T-helper 17 cell (primary cell): ENCODE results near the gene CFAP210. TPM values are rescaled to one million over a fixed set of nuclear protein-coding genes. Genes with fewer than 3 reads are reported as not detected.

ENCODE experiments used
- ATAC-seq: fragments of 150-1000 bp; cut with Tn5 transposase; 2 replicates; pipeline ENCODE4 v1.10.0; 2021; ENCODE audit warnings: mild to moderate bottlenecking, moderate library complexity
- DNase-seq, 3 donors: peaks; one replicate each; pipeline versions ENCODE4 v3.0.0 to v3.0.0-alpha.2; 2020 to 2021
- H3K9me3 ChIP-seq: one replicate; pipeline ENCODE4 v1.7.0; 2013; ENCODE audit warnings: low read length, mild to moderate bottlenecking; ENCODE audit not compliant: control insufficient read depth, poor library complexity, severe bottlenecking
- H3K27ac Mint-ChIP-seq: one replicate; pipeline ENCODE4 v1.8.0; 2022; ENCODE audit warnings: mild to moderate bottlenecking, moderate library complexity, mixed read lengths
- H3K27me3 Mint-ChIP-seq: one replicate; pipeline ENCODE4 v1.8.0; 2022; ENCODE audit warnings: mixed read lengths
- H3K36me3 Mint-ChIP-seq: one replicate; pipeline ENCODE4 v1.8.0; 2022; ENCODE audit warnings: low read depth, mixed read lengths
- H3K4me1 Mint-ChIP-seq: one replicate; pipeline ENCODE4 v1.8.0; 2022; ENCODE audit warnings: mild to moderate bottlenecking, mixed read lengths
- H3K4me3 Mint-ChIP-seq: one replicate; pipeline ENCODE4 v1.8.0; 2022; ENCODE audit warnings: mild to moderate bottlenecking, moderate library complexity, mixed read lengths
- total RNA-seq, 4 donors: library from RNA in 2 of 4; stranded (reverse) in 2 of 4; gene quantifications; one replicate each; pipeline ENCODE4 v1.2.3 and lab custom pipeline; 2022 to 2026

Gene CFAP210
- total RNA-seq, 2 donors from 2014 or later = 1.6 to 3.7 TPM

DNA sequence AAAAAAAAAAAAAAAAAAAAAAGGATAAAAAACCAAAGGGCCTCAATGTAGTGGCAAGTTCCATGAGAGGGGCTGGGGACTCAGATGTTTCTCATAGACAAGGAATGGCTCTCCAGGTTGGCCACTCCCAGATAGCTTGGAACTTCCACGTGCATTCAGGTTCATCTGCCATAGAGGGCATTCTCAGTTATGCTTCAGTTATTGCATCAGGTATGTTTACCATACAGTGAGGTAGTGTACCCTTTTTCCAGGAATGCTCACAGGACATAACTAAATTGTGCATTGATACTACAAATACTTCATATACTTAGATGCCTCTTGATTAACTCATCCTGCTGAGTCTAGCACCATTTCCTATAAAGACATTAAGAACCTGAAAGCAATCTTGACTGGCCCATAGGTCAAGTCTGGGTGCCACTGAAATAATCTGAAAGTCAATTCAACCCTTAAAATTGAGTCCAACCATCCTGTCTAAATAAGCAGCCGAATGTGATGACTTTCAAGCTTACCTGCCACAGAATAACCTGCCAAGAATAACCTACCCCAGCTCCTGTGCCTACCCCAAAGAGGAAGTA, 24.8 kb upstream of the CFAP210 start:
- no peak for DNase-seq
- no peak for ATAC-seq
- H3K27me3 Mint-ChIP-seq = peaks cover 7% of the 10 kb centered on the region

DNA sequence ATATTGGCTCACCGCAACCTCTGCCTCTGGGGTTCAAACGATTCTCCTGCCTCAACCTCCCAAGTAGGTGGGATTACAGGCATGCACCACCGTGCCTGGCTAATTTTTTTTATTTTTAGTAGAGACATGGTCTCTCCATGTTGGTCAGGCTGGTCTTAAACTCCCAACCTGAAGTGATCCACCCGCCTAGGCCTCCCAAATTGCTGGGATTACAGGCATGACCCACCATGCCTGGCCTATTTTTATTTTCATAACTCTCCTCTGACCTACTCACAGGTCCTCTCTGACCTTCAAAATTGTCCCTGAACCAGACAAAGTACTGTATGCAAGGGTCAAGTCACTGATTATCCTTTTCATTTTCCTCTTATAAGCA, 23.5 kb upstream of the CFAP210 start:
- H3K36me3 Mint-ChIP-seq = no peaks in the 10 kb centered on the region
- no peaks in the 10 kb centered on the region for H3K27me3 Mint-ChIP-seq
- ATAC-seq = no peak
- H3K27ac Mint-ChIP-seq = no peak overlapping the region
- no peaks in the 10 kb centered on the region for H3K4me1 Mint-ChIP-seq
- H3K9me3 ChIP-seq = no peaks in the 10 kb centered on the region
- DNase-seq = no peak
- no peak overlapping the region for H3K4me3 Mint-ChIP-seq

More for the DNA sequence above, 24.8 kb upstream of the CFAP210 start:
- Mint-ChIP-seq H3K4me3 (no peak overlapping the region), H3K4me1 (no peaks in the 10 kb centered on the region), H3K27ac (no peak overlapping the region), H3K36me3 (no peaks in the 10 kb centered on the region)
- H3K9me3 ChIP-seq = no peaks in the 10 kb centered on the region

DNA sequence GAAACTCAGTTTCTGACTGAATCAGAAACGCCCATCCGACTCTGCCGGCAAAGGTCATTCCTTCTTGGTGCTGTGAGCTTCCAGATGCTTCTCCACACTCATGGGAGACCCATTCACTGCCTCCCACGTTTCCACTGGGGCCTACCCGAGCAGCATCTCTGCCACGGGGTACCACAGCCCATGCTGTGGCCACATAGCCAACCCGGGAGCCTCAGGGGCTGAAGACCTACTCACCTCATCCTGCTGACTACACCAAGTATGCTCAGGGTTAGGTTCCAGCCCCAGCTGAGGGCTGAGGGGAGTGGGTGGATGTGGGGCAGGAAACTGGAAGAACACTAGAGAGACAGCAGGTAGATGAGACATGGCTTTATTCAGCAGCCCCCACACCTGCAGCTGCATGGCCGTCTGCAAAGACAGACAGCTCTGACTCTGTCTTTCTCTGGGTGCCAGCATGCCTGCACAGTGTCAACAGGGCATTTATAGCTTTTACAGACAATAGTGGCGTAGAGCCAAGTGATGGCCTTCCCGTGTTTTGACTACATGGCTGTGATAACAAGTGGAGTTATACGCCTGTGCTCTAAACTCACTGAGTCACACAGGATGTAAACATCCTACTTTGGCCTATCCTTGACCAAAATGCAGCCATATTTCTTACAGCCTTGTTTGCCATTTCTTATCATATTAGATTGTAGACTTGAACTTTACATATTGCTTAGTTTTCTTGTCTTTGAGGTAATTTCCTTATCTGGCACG, 22.9 kb upstream of the CFAP210 start:
- DNase-seq (no peak), ATAC-seq (no peak)
- Mint-ChIP-seq H3K27ac (no peak overlapping the region), H3K4me3 (no peak overlapping the region), H3K4me1 (no peaks in the 10 kb centered on the region), H3K36me3 (no peaks in the 10 kb centered on the region), H3K27me3 (no peaks in the 10 kb centered on the region)
- H3K9me3 ChIP-seq = no peaks in the 10 kb centered on the region

DNA sequence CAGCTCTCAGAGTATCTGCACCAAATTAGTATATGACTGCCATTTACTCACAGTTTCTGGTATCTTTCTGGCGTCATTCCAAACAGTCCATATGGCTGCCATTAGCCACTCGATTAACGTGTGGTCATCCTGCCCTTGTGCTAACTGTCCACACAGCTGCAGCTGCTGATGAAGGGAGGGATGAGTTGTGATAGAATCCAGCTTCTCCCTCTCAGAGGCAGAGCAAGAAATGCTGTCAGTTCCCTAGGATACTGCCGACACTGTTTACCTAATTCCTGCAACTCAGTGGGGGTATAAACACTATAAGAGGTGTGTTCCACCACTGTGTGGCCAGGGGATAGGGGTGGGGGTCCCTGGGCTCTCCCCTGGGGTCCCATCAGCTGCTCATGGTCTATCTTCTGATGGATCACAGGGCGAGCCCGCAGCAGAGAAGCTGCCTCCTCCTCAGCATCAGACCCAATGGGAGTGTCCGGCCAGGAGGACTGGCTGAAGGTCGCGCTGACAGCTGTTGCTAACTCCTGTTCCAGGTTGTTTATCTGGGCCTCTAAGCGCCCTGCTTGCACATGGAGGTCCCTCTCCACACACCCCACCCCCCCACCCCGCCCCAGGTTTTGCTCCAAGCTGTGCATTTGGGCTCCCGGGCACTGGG, 22.2 kb upstream of the CFAP210 start:
- DNase-seq = no peak
- no peak for ATAC-seq
- Mint-ChIP-seq H3K4me1 (no peaks in the 10 kb centered on the region), H3K4me3 (no peak overlapping the region), H3K36me3 (no peaks in the 10 kb centered on the region), H3K27ac (no peak overlapping the region), H3K27me3 (no peaks in the 10 kb centered on the region)
- no peaks in the 10 kb centered on the region for H3K9me3 ChIP-seq

DNA sequence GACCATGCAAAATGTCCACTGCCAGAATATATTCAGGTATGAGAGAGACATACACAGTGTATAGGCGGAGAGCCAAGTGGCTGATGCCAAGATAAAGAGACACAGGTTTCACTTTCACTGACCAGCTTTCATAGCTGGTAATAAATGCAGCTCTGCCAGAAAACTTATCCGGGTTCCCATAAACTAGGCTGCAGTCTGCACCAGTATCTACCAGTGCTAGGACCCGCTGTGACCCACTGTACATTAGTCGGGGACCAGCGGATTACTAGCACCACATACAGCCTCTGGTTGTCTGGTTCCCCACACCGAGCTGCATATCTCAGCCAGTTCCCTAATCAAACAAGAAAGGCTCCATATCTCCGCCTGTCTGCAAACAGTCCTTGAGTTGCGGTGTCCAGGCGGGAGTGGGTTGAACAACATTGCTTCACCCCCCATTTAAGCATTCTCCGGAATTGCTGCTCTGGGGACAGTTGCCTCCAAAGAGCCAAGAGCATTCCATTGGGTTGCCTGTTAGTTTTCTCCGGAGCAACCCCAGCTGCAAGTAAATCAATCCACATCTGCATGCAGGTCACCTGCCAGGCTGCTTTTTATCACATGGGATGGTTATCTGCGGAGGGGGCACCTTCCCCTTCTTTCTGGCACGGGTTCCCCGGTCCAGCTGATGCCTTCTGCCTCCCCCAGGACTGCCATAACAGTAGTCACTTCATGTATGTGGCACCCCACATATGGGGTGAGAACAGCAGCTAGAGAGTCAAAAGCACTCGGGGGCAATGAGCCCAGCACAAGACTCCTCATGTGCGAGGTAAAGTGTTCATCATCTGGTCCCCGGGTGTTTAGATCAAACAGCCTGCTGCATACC, 21.4 kb upstream of the CFAP210 start:
- H3K4me3 Mint-ChIP-seq = no peak overlapping the region
- no peak overlapping the region for H3K27ac Mint-ChIP-seq
- no peak for ATAC-seq
- H3K36me3 Mint-ChIP-seq = no peaks in the 10 kb centered on the region
- H3K27me3 Mint-ChIP-seq = no peaks in the 10 kb centered on the region
- H3K4me1 Mint-ChIP-seq = no peaks in the 10 kb centered on the region
- H3K9me3 ChIP-seq = no peaks in the 10 kb centered on the region
- no peak for DNase-seq

DNA sequence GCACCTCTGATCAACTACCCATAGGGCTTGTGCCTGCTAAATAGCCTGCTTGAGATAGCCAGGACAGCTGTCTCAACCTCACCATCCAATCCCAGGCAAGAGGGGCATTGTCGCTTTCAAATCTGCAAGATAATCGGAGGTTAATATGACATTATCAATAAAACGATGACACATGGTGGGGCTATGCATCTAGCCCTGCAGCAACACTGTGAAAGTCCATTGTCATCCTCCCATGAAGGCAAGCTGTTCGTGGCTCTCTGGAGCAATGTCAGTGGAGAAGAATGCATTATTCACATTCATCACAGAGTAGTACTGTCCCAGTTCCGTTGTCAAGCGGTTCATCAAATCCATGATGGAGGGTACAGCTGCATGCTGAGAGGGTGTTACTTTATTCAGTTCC, 20.5 kb upstream of the CFAP210 start:
- H3K36me3 Mint-ChIP-seq = no peaks in the 10 kb centered on the region
- H3K27me3 Mint-ChIP-seq = no peaks in the 10 kb centered on the region
- H3K27ac Mint-ChIP-seq = no peak overlapping the region
- DNase-seq (no peak), ATAC-seq (no peak)
- H3K4me3 Mint-ChIP-seq = no peak overlapping the region
- no peaks in the 10 kb centered on the region for H3K4me1 Mint-ChIP-seq
- H3K9me3 ChIP-seq = no peaks in the 10 kb centered on the region

DNA sequence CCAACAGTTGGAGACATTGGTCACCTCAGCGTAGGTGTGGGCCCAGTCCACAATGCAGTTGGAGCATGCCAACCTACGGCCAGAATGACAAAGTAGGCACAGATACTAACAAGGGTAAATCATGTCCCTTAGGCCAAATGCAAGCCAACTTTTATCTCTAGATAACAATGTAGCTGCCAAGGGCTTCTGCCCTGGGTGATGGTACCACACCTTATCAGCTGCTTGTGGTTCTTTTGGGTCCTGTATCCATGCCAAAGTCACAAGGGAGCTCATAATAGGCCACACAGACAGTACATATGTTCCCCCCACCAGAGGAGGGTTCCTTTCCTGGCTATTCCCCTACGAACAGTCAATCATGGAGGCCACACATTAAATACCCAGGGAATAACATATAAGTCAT, 19.1 kb upstream of the CFAP210 start:
- no peaks in the 10 kb centered on the region for H3K27me3 Mint-ChIP-seq
- H3K36me3 Mint-ChIP-seq = no peaks in the 10 kb centered on the region
- no peak overlapping the region for H3K27ac Mint-ChIP-seq
- no peaks in the 10 kb centered on the region for H3K4me1 Mint-ChIP-seq
- ATAC-seq = no peak
- no peak overlapping the region for H3K4me3 Mint-ChIP-seq
- H3K9me3 ChIP-seq = no peaks in the 10 kb centered on the region
- no peak for DNase-seq

DNA sequence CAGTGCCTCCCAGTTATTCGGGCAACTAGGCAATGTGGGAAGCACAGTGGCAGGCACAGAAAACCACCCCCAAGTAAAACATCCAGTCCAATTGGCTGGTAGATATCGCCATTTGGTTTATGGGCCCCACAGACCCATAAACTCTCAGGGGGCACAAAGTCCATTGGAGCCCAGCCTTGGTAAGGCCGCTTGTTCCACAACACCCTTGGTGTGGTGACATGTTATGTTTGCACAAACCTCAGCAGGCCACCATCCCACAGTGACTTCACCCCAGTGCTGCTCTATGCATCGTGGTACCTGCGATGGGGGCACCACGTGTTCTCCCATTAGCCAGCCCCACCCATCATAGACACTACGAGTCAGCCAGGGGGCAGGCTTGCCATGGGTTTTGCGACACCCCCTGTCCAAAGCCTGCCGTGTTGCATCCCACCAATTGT, 18.6 kb upstream of the CFAP210 start:
- DNase-seq (no peak), ATAC-seq (no peak)
- peaks cover under 1% of the 10 kb centered on the region for H3K36me3 Mint-ChIP-seq
- no peaks in the 10 kb centered on the region for H3K4me1 Mint-ChIP-seq
- H3K4me3 Mint-ChIP-seq = no peak overlapping the region
- no peak overlapping the region for H3K27ac Mint-ChIP-seq
- no peaks in the 10 kb centered on the region for H3K9me3 ChIP-seq
- H3K27me3 Mint-ChIP-seq = no peaks in the 10 kb centered on the region

DNA sequence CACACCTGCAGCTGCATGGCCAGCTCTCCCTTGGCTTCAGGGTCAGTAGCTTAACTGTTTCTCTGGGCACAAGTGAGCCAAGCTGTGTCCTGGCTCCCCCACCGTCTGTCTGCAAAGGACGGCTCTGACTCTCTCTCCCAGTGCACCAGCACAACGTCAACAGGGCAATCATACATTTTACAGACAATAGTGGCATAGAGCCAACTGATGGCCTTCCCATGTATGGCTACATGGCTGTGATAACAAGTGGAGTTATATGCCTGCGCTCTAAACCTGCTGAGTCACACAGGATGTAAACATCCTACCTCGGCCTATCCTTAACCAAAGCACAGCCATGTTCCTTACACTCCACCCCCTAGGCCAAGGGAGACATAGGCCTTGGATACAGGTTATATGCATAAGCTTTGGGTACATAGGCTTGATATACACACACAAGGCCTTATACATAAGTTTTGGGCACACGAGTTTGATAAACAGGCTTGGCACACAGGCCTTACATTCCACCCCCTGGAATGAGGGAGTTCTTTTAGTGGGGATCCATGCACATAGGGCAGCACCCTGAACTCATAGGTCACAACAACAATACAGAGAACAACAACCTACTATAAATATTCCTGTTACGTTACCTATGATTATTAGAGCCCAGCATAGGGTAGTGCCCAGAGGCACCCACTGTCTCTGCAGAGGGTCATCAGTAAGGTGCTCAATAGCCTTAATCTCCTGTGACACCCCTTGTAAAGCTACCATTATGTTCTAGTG, 17.7 kb upstream of the CFAP210 start:
- Mint-ChIP-seq H3K27ac (no peak overlapping the region), H3K36me3 (peaks cover 2% of the 10 kb centered on the region), H3K4me3 (no peak overlapping the region), H3K4me1 (no peaks in the 10 kb centered on the region), H3K27me3 (no peaks in the 10 kb centered on the region)
- ATAC-seq (no peak), DNase-seq (no peak)
- H3K9me3 ChIP-seq = no peaks in the 10 kb centered on the region

DNA sequence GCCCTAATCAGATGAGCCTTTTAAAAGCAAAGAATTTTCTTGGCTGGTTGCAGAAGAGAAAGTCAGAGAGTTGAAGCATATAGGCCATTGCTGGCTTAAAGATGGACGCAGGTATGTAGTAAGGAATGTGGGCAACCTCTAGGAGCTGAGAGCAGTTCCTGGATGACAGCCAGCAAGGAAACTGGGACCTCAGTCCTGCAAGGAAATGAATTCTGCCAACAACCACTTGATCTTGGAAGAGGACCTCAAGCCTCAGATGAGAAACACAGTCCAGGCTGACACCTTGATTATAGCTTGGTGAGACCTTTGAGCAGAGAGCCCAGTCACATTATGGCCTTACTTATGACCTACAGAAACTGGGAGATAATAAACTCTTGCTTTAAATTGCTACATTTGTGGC, 15.8 kb upstream of the CFAP210 start:
- H3K9me3 ChIP-seq = no peaks in the 10 kb centered on the region
- Mint-ChIP-seq H3K27me3 (no peaks in the 10 kb centered on the region), H3K4me1 (no peaks in the 10 kb centered on the region), H3K27ac (no peak overlapping the region), H3K36me3 (peaks cover 2% of the 10 kb centered on the region), H3K4me3 (no peak overlapping the region)
- no peak for DNase-seq
- ATAC-seq = no peak

DNA sequence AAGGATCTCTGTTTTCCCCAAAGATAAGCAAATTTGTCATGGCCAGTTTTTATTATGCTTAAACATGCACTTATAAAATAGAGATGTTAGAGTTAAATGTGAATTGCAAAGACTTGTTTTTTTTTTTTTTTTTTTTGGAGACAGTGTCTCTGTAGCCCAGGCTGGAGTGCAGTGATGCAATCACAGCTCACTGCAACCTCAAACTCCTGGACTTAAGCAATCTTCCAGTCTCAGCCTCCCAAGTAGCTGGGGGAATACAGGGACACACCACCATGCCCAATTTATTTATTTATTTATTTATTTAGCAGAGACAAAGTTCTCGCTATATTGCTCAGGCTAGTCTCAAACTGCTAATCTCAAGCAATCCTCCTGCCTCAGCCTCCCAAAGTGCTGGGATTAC, 15.1 kb upstream of the CFAP210 start:
- no peak overlapping the region for H3K27ac Mint-ChIP-seq
- peaks cover 2% of the 10 kb centered on the region for H3K36me3 Mint-ChIP-seq
- ATAC-seq (no peak), DNase-seq (no peak)
- H3K4me1 Mint-ChIP-seq = no peaks in the 10 kb centered on the region
- H3K9me3 ChIP-seq = no peaks in the 10 kb centered on the region
- H3K27me3 Mint-ChIP-seq = no peaks in the 10 kb centered on the region
- H3K4me3 Mint-ChIP-seq = no peak overlapping the region

DNA sequence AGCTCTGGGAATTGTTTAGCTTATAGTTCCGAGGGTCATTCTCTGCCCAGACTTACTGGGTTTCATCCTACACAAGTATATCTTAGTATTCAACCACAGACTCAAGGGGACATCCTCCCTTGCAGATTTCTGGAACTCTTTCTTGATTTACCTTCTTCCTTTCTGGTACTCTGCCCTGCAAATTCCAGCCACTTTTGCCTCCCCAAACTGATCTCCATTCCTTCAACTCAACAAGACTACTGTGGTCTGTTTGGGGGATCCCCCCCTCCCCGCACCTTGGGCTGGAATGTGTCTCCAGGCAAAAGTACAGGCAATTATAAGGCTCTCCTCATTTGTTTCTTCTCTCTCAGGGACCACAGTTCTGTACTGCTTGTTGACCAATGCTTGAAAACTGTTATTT, 13.4 kb upstream of the CFAP210 start:
- H3K27me3 Mint-ChIP-seq = no peaks in the 10 kb centered on the region
- H3K4me1 Mint-ChIP-seq = no peaks in the 10 kb centered on the region
- no peaks in the 10 kb centered on the region for H3K9me3 ChIP-seq
- DNase-seq (no peak), ATAC-seq (no peak)
- no peak overlapping the region for H3K27ac Mint-ChIP-seq
- H3K36me3 Mint-ChIP-seq = peaks cover 2% of the 10 kb centered on the region
- H3K4me3 Mint-ChIP-seq = no peak overlapping the region

DNA sequence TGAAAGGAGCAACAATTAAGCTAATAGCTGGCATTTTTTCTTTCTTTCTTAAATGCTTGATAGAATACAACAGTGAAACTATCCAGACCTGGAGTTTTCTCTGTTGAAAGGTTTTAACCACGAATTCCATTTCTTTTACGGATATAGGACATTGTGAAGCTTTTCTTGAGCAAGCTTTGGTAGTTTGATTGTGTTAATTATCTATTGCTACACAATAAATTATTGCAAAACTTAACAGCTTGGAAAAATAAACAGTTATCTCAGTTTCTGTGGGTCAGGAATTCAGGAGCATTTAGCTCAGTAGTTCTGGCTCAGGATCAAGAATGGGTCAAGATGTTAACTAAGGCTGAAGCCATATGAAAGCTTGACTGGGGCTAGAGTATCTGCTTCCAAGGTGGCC, 11.7 kb upstream of the CFAP210 start:
- H3K27me3 Mint-ChIP-seq = no peaks in the 10 kb centered on the region
- ATAC-seq (no peak), DNase-seq (no peak)
- H3K4me3 Mint-ChIP-seq = no peak overlapping the region
- no peaks in the 10 kb centered on the region for H3K9me3 ChIP-seq
- H3K4me1 Mint-ChIP-seq = no peaks in the 10 kb centered on the region
- no peak overlapping the region for H3K27ac Mint-ChIP-seq
- peaks cover 2% of the 10 kb centered on the region for H3K36me3 Mint-ChIP-seq
